HG03159 (cell line): ENCODE results near the gene TBC1D3I.
A peak's percentile ranks its signal among the peaks of the same experiment; 100 is the strongest.
"Not testable (repeated sequence)": the region's sequence is repeated elsewhere in the genome, so short reads cannot be mapped to it uniquely, and the experiment has no call there.

ENCODE experiments used
- ATAC-seq: cut with Tn5 transposase; IDR thresholded peaks from one replicate; pipeline ENCODE4 v1.9.1; 2021; ENCODE audit warnings: mild to moderate bottlenecking, moderate library complexity; ENCODE audit not compliant: unreplicated experiment

Gene TBC1D3I

GRCh38 chr17:36264470-36264869 is at the start of gene TBC1D3I:
TSS of gene TBC1D3I (minus strand) at chr17:36264570. CDS start at chr17:36262985, 1,585 bp downstream.
- not testable (repeated sequence) for ATAC-seq

- not testable (repeated sequence) for ATAC-seq
These were observed 30.8 kb upstream of the TBC1D3I start for GRCh38 chr17:36295161-36295560.

GRCh38 chr17:36289965-36290612 is 25.7 kb upstream of the TBC1D3I start:
- ATAC-seq: not testable (repeated sequence)

GRCh38 chr17:36284219-36284618 is 19.8 kb upstream of the TBC1D3I start:
- not testable (repeated sequence) for ATAC-seq

GRCh38 chr17:36283256-36283655 is 18.9 kb upstream of the TBC1D3I start:
- ATAC-seq: not testable (repeated sequence)

- ATAC-seq: not testable (repeated sequence)
These were observed 22.3 kb downstream of the TBC1D3I start for GRCh38 chr17:36242046-36242445.

GRCh38 chr17:36229644-36230043 is 34.7 kb downstream of the TBC1D3I start:
- ATAC-seq: not testable (repeated sequence)

GRCh38 chr17:36222967-36223366 is 41.4 kb downstream of the TBC1D3I start:
- not testable (repeated sequence) for ATAC-seq

- not testable (repeated sequence) for ATAC-seq
These were observed 42.7 kb downstream of the TBC1D3I start for GRCh38 chr17:36221581-36222100.

- not testable (repeated sequence) for ATAC-seq
These were observed 43.4 kb downstream of the TBC1D3I start for GRCh38 chr17:36220737-36221580.

- ATAC-seq: not testable (repeated sequence)
These were observed 44.8 kb downstream of the TBC1D3I start for GRCh38 chr17:36219556-36219955.

- ATAC-seq: not testable (repeated sequence)
These were observed 48.7 kb downstream of the TBC1D3I start for GRCh38 chr17:36215406-36216308.

- ATAC-seq: no peak
These were observed 49.5 kb downstream of the TBC1D3I start for GRCh38 chr17:36214918-36215317.

GRCh38 chr17:36213695-36214094 is 50.7 kb downstream of the TBC1D3I start:
- no peak for ATAC-seq

- no peak for ATAC-seq
These were observed 51.4 kb downstream of the TBC1D3I start for GRCh38 chr17:36212966-36213365.

GRCh38 chr17:36212272-36212605 is 52.1 kb downstream of the TBC1D3I start:
- ATAC-seq: no peak

GRCh38 chr17:36211484-36212271 is 52.7 kb downstream of the TBC1D3I start:
- ATAC-seq: not testable (repeated sequence)

- ATAC-seq: peak; percentile 61
These were observed 53.7 kb downstream of the TBC1D3I start, which contains the start of gene CCL4L2 for GRCh38 chr17:36210439-36211211. TSS of gene CCL4L2 (plus strand) at chr17:36211063.

GRCh38 chr17:36209575-36209974 is 54.8 kb downstream of the TBC1D3I start:
- no peak for ATAC-seq
